ENCODE results near the gene CCDC92. TPM values are rescaled to one million over a fixed set of nuclear protein-coding genes. Genes with fewer than 3 reads are reported as not detected.

The CCDC92 gene
- total and polyA plus RNA-seq, 2 donors (not counting 1 experiment from before 2014, with no cell fraction given), result 26.6 to 36.2 TPM

- Histone ChIP-seq H4K20me1 (ENCODE audit: control insufficient read depth, insufficient read depth, low read length, poor library complexity, severe bottlenecking) (no peaks in the 10 kb centered on the region), H3K36me3 (replicated peaks in 1 of 2; ENCODE audit: control extremely low read depth in 1 of 2, control insufficient read depth in 1 of 2, extremely low read depth in 1 of 2, insufficient read depth in 2 of 2, low read length in 1 of 2) (peaks cover 0 to 3% of the 10 kb centered on the region in 2 experiments), H2AFZ (ENCODE audit: insufficient read depth, low read depth, low read length, poor library complexity, severe bottlenecking) (no peak overlapping the region), H3K79me2 (ENCODE audit: control insufficient read depth, insufficient read depth, low read length) (peaks cover 5% of the 10 kb centered on the region), H3K27ac (ENCODE audit: low read length in 2 of 2) (no peak overlapping the region), H3K9me3 (ENCODE audit: control extremely low read depth in 1 of 3, control insufficient read depth in 2 of 3, insufficient read depth in 1 of 3, low read length in 2 of 3) (no peaks in the 10 kb centered on the region), H3K4me3 (ENCODE audit: control extremely low read depth in 1 of 5, extremely low read depth in 1 of 5, insufficient read depth in 1 of 5, low read depth in 2 of 5, low read length in 4 of 5) (no peak overlapping the region), H3K27me3 (replicated peaks in 1 of 4; ENCODE audit: control extremely low read depth in 1 of 4, control insufficient read depth in 3 of 4, insufficient read depth in 4 of 4, low read length in 3 of 4) (no peaks in the 10 kb centered on the region), H3K4me1 (ENCODE audit: control insufficient read depth in 2 of 2, insufficient read depth in 2 of 2, low read length in 2 of 2) (no peaks in the 10 kb centered on the region), H3K9ac (ENCODE audit: low read length) (no peak overlapping the region), H3K4me2 (replicated peaks; ENCODE audit: low read depth, low read length, poor library complexity, severe bottlenecking) (no peak overlapping the region)
- DNase-seq, result no peak
- no CpG with 5 or more reads among the region's 4 CpGs for WGBS (ENCODE audit: insufficient coverage)
- no peaks in the 10 kb centered on the region for H3K9me3 Mint-ChIP-seq (ENCODE audit: insufficient read depth)
- CTCF ChIA-PET, result interaction anchor here (1.0 kb wide), 1 partner anchor 71 kb away, joined by 3 read pairs; no protein-coding TSS in a partner anchor
- H3K27ac Mint-ChIP-seq, result no peak overlapping the region
- no peak for ATAC-seq (ENCODE audit: low read depth)
- TF ChIP-seq EZH2 (IDR thresholded peaks at IDR 0.05; ENCODE audit: borderline replicate concordance, insufficient read depth, low read depth, low read length, poor library complexity, severe bottlenecking), result no peak
- TF ChIP-seq, protein P1, sequence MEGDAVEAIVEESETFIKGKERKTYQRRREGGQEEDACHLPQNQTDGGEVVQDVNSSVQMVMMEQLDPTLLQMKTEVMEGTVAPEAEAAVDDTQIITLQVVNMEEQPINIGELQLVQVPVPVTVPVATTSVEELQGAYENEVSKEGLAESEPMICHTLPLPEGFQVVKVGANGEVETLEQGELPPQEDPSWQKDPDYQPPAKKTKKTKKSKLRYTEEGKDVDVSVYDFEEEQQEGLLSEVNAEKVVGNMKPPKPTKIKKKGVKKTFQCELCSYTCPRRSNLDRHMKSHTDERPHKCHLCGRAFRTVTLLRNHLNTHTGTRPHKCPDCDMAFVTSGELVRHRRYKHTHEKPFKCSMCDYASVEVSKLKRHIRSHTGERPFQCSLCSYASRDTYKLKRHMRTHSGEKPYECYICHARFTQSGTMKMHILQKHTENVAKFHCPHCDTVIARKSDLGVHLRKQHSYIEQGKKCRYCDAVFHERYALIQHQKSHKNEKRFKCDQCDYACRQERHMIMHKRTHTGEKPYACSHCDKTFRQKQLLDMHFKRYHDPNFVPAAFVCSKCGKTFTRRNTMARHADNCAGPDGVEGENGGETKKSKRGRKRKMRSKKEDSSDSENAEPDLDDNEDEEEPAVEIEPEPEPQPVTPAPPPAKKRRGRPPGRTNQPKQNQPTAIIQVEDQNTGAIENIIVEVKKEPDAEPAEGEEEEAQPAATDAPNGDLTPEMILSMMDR (IDR thresholded peaks at IDR 0.05), result no peak
- no peak overlapping the region for H3K4me3 Mint-ChIP-seq
- H3K27me3 Mint-ChIP-seq, result no peaks in the 10 kb centered on the region
- no peaks in the 10 kb centered on the region for H3K4me1 Mint-ChIP-seq
- intact Hi-C loops (cut with micrococcal nuclease), result no loop called here
- POLR2A ChIA-PET, result no interaction called here
Observed at GRCh38 chr12:123960856-123961255, 11.8 kb downstream of the CCDC92 start.

GRCh38 chr12:123960029-123960735 is 12.4 kb downstream of the CCDC92 start:
- no peaks in the 10 kb centered on the region for H3K27me3 Mint-ChIP-seq
- Histone ChIP-seq H2AFZ (ENCODE audit: insufficient read depth, low read depth, low read length, poor library complexity, severe bottlenecking) (no peak overlapping the region), H3K4me2 (replicated peaks; ENCODE audit: low read depth, low read length, poor library complexity, severe bottlenecking) (no peak overlapping the region), H3K27ac (ENCODE audit: low read length in 2 of 2) (no peak overlapping the region), H3K9ac (ENCODE audit: low read length) (no peak overlapping the region), H4K20me1 (ENCODE audit: control insufficient read depth, insufficient read depth, low read length, poor library complexity, severe bottlenecking) (no peaks in the 10 kb centered on the region), H3K4me1 (ENCODE audit: control insufficient read depth in 2 of 2, insufficient read depth in 2 of 2, low read length in 2 of 2) (no peaks in the 10 kb centered on the region), H3K9me3 (ENCODE audit: control extremely low read depth in 1 of 3, control insufficient read depth in 2 of 3, insufficient read depth in 1 of 3, low read length in 2 of 3) (no peaks in the 10 kb centered on the region), H3K36me3 (replicated peaks in 1 of 2; ENCODE audit: control extremely low read depth in 1 of 2, control insufficient read depth in 1 of 2, extremely low read depth in 1 of 2, insufficient read depth in 2 of 2, low read length in 1 of 2) (peaks cover 0 to 3% of the 10 kb centered on the region in 2 experiments), H3K79me2 (ENCODE audit: control insufficient read depth, insufficient read depth, low read length) (peaks cover 5% of the 10 kb centered on the region), H3K4me3 (ENCODE audit: control extremely low read depth in 1 of 5, extremely low read depth in 1 of 5, insufficient read depth in 1 of 5, low read depth in 2 of 5, low read length in 4 of 5) (no peak overlapping the region), H3K27me3 (replicated peaks in 1 of 4; ENCODE audit: control extremely low read depth in 1 of 4, control insufficient read depth in 3 of 4, insufficient read depth in 4 of 4, low read length in 3 of 4) (no peaks in the 10 kb centered on the region)
- ATAC-seq (ENCODE audit: low read depth) (no peak), DNase-seq (no peak)
- CTCF ChIA-PET, result interaction anchor here (1.0 to 1.1 kb wide), 2 partner anchors 18 to 72 kb away, joined by 3 read pairs; no protein-coding TSS in a partner anchor
- POLR2A ChIA-PET, result no interaction called here
- intact Hi-C loops (cut with micrococcal nuclease), result no loop called here
- WGBS (ENCODE audit: insufficient coverage), result 93% methylated on average over 6 of the region's 9 CpGs
- H3K4me1 Mint-ChIP-seq, result no peaks in the 10 kb centered on the region
- H3K9me3 Mint-ChIP-seq (ENCODE audit: insufficient read depth), result no peaks in the 10 kb centered on the region
- TF ChIP-seq, protein P1 (IDR thresholded peaks at IDR 0.05), result no peak
- TF ChIP-seq EZH2 (IDR thresholded peaks at IDR 0.05; ENCODE audit: borderline replicate concordance, insufficient read depth, low read depth, low read length, poor library complexity, severe bottlenecking), result no peak
- H3K4me3 Mint-ChIP-seq, result no peak overlapping the region
- no peak overlapping the region for H3K27ac Mint-ChIP-seq
